ENCODE results near the gene PACSIN1. TPM values are rescaled to one million over a fixed set of nuclear protein-coding genes. Genes with fewer than 3 reads are reported as not detected.
"Not testable (repeated sequence)": the region's sequence is repeated elsewhere in the genome, so short reads cannot be mapped to it uniquely, and the experiment has no call there.

PACSIN1 gene
- total RNA-seq, 3 donors from 2014 or later (not counting 1 experiment from before 2014, with no cell fraction given): 2.2 to 6.6 (median 3.9) TPM

GRCh38 chr6:34475767-34476328 lies 10.0 kb downstream of the PACSIN1 start:
- Histone ChIP-seq H3K27me3 (ENCODE audit: control insufficient read depth, insufficient read depth, low read length) (no peaks in the 10 kb centered on the region), H3K36me3 (ENCODE audit: control insufficient read depth, insufficient read depth, low read length) (no peaks in the 10 kb centered on the region), H3K4me3 (ENCODE audit: low read length) (no peak overlapping the region), H3K9me3 (ENCODE audit: control insufficient read depth, insufficient read depth, low read length) (no peaks in the 10 kb centered on the region), H3K4me1 (ENCODE audit: control insufficient read depth, insufficient read depth, low read length) (no peaks in the 10 kb centered on the region), H3K27ac (ENCODE audit: low read length) (no peak overlapping the region)
- DNase-seq (no peak), ATAC-seq (no peak)
- Mint-ChIP-seq H3K4me3 (no peak overlapping the region), H3K27me3 (ENCODE audit: low read depth in 2 of 2) (no peaks in the 10 kb centered on the region), H3K9me3 (no peaks in the 10 kb centered on the region), H3K27ac (no peak overlapping the region), H3K4me1 (no peaks in the 10 kb centered on the region), H3K36me3 (no peaks in the 10 kb centered on the region)
- intact Hi-C loops (cut with micrococcal nuclease): no loop called here
- 71% methylated on average over 7 of the region's 7 CpGs for WGBS (ENCODE audit: insufficient coverage)
- TF ChIP-seq CTCF (IDR thresholded peaks at IDR 0.05): no peak

GRCh38 chr6:34476447-34476846 lies 10.6 kb downstream of the PACSIN1 start:
- no peak for ATAC-seq
- DNase-seq: no peak
- WGBS (ENCODE audit: insufficient coverage): 88% methylated on average over 5 of the region's 5 CpGs
- no peak overlapping the region for H3K4me3 Mint-ChIP-seq
- H3K27ac ChIP-seq (ENCODE audit: low read length): no peak overlapping the region
- no peaks in the 10 kb centered on the region for H3K4me1 Mint-ChIP-seq
- no peak for TF ChIP-seq CTCF (IDR thresholded peaks at IDR 0.05)
- no peaks in the 10 kb centered on the region for H3K27me3 ChIP-seq (ENCODE audit: control insufficient read depth, insufficient read depth, low read length)
- H3K4me1 ChIP-seq (ENCODE audit: control insufficient read depth, insufficient read depth, low read length): no peaks in the 10 kb centered on the region
- H3K9me3 Mint-ChIP-seq: no peaks in the 10 kb centered on the region
- no peak overlapping the region for H3K27ac Mint-ChIP-seq
- H3K9me3 ChIP-seq (ENCODE audit: control insufficient read depth, insufficient read depth, low read length): no peaks in the 10 kb centered on the region
- H3K4me3 ChIP-seq (ENCODE audit: low read length): no peak overlapping the region
- no peaks in the 10 kb centered on the region for H3K36me3 Mint-ChIP-seq
- no peaks in the 10 kb centered on the region for H3K36me3 ChIP-seq (ENCODE audit: control insufficient read depth, insufficient read depth, low read length)
- intact Hi-C loops (cut with micrococcal nuclease): no loop called here
- no peaks in the 10 kb centered on the region for H3K27me3 Mint-ChIP-seq (ENCODE audit: low read depth in 2 of 2)

DNA sequence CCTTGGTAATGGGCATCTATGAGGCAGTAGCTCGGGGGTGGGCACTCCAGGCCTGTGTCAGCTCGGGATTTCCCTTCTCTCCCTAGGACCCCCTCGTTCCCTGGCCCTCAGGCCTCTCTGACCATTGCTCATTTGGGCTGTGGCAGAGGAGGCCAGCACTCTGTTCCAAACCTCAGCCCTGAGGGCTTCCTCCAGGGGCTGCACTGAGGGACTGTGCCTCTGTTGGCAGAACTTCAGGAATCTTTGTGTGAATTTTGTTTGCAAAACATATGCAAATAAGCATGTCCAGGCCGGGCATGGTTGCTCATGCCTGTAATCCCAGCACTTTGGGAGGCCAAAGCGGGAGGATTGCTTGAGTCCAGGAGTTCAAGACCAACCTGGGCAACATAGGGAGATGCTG lies 11.0 kb downstream of the PACSIN1 start:
- Histone ChIP-seq H3K27ac (ENCODE audit: low read length) (no peak overlapping the region), H3K4me1 (ENCODE audit: control insufficient read depth, insufficient read depth, low read length) (no peaks in the 10 kb centered on the region), H3K4me3 (ENCODE audit: low read length) (no peak overlapping the region), H3K27me3 (ENCODE audit: control insufficient read depth, insufficient read depth, low read length) (no peaks in the 10 kb centered on the region), H3K9me3 (ENCODE audit: control insufficient read depth, insufficient read depth, low read length) (no peaks in the 10 kb centered on the region), H3K36me3 (ENCODE audit: control insufficient read depth, insufficient read depth, low read length) (no peaks in the 10 kb centered on the region)
- Mint-ChIP-seq H3K4me3 (no peak overlapping the region), H3K27me3 (ENCODE audit: low read depth in 2 of 2) (no peaks in the 10 kb centered on the region), H3K36me3 (no peaks in the 10 kb centered on the region), H3K9me3 (no peaks in the 10 kb centered on the region), H3K4me1 (no peaks in the 10 kb centered on the region), H3K27ac (no peak overlapping the region)
- intact Hi-C loops (cut with micrococcal nuclease): no loop called here
- WGBS (ENCODE audit: insufficient coverage): 83% methylated on average over 5 of the region's 5 CpGs
- ATAC-seq (no peak), DNase-seq (no peak)
- no peak for TF ChIP-seq CTCF (IDR thresholded peaks at IDR 0.05)

DNA sequence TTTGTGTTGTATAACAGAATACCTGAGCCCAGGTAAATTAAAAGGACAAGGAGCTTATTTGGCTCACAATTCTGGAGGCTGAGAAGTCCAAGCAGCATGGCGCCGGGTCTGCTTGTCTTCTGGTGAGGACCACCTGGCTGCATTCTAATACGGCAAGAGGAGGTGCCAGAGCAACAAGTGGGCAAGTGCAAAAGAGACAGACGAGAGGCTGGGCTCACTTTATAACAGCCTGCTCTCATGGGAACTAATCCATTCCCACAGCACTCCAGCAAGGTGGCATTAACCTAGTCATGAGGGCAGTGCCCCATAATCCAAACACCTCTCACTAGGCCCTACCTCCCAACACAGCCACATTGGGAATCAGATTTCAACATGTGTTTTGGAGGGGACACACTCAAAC lies 12.9 kb downstream of the PACSIN1 start:
- intact Hi-C loops (cut with micrococcal nuclease): no loop called here
- no peak for DNase-seq
- H3K4me1 ChIP-seq (ENCODE audit: control insufficient read depth, insufficient read depth, low read length): peaks cover 6% of the 10 kb centered on the region
- no peaks in the 10 kb centered on the region for H3K27me3 Mint-ChIP-seq (ENCODE audit: low read depth in 2 of 2)
- no peaks in the 10 kb centered on the region for H3K36me3 ChIP-seq (ENCODE audit: control insufficient read depth, insufficient read depth, low read length)
- H3K4me3 ChIP-seq (ENCODE audit: low read length): no peak overlapping the region
- H3K9me3 Mint-ChIP-seq: no peaks in the 10 kb centered on the region
- no peak for TF ChIP-seq CTCF (IDR thresholded peaks at IDR 0.05)
- whole genome bisulfite sequencing (ENCODE audit: insufficient coverage): 91% methylated on average over 4 of the region's 4 CpGs
- H3K27ac ChIP-seq (ENCODE audit: low read length): no peak overlapping the region
- no peaks in the 10 kb centered on the region for H3K36me3 Mint-ChIP-seq
- peaks cover 0 to under 1% of the 10 kb centered on the region in 2 donors for H3K4me1 Mint-ChIP-seq
- ATAC-seq: no peak
- H3K4me3 Mint-ChIP-seq: no peak overlapping the region
- H3K27ac Mint-ChIP-seq: no peak overlapping the region
- H3K27me3 ChIP-seq (ENCODE audit: control insufficient read depth, insufficient read depth, low read length): no peaks in the 10 kb centered on the region
- H3K9me3 ChIP-seq (ENCODE audit: control insufficient read depth, insufficient read depth, low read length): no peaks in the 10 kb centered on the region

DNA sequence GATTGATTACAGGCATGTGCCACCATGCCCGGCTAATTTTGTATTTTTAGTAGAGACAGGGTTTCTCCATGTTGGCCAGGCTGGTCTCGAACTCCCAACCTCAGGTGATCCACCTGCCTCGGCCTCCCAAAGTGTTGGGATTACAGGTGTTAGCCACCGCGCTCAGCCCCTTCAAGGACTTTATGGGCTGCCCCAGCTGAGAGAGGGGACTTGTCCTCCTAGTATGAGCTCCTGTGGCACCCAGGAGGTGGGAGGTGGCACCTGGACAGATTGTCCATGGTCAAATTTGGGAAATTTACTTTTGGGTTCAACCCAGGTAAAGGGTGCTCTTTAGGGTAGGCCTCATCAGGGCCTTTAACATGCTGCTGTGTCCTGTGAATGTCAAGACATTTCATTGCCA lies 17.9 kb downstream of the PACSIN1 start:
- H3K36me3 Mint-ChIP-seq; H3K27ac ChIP-seq (ENCODE audit: low read length); intact Hi-C loops (cut with micrococcal nuclease); H3K9me3 ChIP-seq (ENCODE audit: control insufficient read depth, insufficient read depth, low read length); H3K27me3 ChIP-seq (ENCODE audit: control insufficient read depth, insufficient read depth, low read length); DNase-seq; ATAC-seq; H3K4me3 Mint-ChIP-seq; H3K36me3 ChIP-seq (ENCODE audit: control insufficient read depth, insufficient read depth, low read length); H3K4me3 ChIP-seq (ENCODE audit: low read length); H3K27me3 Mint-ChIP-seq (ENCODE audit: low read depth in 2 of 2); H3K9me3 Mint-ChIP-seq: not testable (repeated sequence)
- WGBS (ENCODE audit: insufficient coverage): 98% methylated on average over 5 of the region's 5 CpGs
- H3K27ac Mint-ChIP-seq: peak overlapping the region; percentile 69 to 91
- peaks cover 30 to 35% of the 10 kb centered on the region in 2 donors for H3K4me1 Mint-ChIP-seq
- H3K4me1 ChIP-seq (ENCODE audit: control insufficient read depth, insufficient read depth, low read length): peaks cover 49% of the 10 kb centered on the region
